GM19193 (cell line): ENCODE results near the gene HAUS3.

Experiments used
- POLR2A ChIP-seq: IDR thresholded peaks from 4 replicates; pipeline ENCODE4 v1.6.1; 2011; ENCODE audit not compliant: insufficient read depth, insufficient read length; ENCODE audit errors: extremely low read depth

The HAUS3 gene

DNA sequence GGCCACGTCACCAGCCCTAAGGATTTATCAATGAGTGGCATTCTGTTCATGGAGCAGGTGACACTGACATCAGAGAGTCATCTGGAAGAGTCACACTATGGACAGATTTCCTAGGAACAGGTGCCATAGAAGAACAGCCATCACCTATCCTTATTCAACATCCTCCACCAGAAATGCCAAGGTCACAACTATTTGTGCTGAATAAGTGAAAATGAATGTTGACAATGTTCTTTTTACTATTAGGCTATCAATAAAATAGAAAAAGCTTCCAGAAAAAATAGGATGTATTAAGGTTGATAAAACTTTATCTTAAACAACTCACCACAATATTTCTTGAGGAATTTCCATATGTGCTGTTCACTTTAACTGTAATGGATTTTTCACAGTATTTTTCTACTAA, 62.9 kb downstream of the HAUS3 start:
- no peak for TF ChIP-seq POLR2A
